HCEC 1CT (cell line): ENCODE results near the gene CCBE1.

Experiments used
- DNase-seq: peaks from one replicate; pipeline ENCODE4 v3.0.0-alpha.2; 2017

CCBE1 gene

DNA sequence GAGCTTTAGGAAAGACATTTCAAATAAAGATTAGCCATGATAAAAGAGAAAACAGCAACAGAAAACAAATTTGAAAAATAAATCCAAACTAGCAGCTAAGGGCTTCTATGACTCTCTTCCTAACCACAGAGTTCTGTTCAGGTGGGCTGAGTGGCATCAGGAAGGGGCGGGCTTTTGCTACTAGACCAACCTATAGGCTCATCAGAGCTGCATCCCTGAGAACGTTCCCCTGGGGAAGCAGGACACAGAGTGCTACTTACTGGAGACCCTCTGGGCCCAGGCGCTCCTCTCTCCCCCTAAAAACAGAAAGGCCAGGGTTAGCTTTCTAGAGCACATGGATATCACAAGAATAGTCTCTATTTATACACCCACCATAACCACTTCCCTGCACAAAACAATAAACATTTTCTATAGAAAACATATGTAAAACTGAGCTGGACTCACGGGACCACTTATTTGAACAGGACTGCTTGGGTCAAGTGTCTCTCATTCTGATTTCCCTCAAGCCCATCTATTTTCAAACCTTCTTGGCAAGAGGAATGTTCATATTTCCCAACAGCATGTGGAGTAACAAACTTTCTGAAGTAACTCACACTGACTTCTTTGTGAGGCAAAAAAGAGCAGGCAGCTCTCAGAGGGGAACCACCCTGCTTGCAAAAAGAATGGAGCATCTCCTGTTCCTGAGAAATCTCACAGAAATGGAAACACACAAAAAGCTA lies 259.2 kb downstream of the CCBE1 start:
- DNase-seq, result no peak

DNA sequence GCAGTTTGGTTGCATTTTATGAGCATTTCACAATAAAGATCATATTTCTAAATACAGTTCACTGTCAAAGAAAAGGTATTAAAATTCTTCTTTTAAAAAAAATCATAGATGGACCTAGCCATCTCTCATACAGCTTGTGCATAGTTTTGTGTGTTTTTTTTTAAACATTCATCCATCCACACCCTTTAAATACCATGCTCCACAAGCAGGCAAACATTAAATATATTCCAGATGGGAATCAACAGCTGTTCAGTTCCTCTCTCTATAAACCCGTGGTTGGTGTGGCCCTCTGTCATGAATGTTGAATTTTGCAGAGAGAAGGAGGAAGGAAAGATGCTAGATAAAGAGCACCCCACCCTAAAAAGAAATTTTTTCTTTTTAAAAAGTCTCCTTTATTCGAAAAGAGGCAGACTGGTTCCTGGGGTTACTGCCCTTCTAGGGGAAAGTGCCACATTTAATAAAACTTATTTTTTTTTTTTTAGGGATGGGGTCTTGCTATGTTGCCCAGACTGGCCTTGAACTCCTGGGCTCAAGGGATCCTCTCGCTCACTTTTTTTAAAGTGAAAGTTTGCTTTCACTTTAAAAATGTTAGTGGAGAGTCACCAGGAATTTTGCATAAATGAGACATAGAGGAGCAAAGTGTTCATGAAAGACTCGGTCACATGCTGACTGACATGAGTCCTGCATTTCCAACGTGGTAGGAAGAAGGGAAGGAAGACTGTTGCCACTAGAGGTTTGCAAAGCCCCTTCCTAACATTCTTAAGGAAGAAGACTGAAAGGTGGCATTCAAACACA lies 264.2 kb downstream of the CCBE1 start:
- DNase-seq, result no peak

DNA sequence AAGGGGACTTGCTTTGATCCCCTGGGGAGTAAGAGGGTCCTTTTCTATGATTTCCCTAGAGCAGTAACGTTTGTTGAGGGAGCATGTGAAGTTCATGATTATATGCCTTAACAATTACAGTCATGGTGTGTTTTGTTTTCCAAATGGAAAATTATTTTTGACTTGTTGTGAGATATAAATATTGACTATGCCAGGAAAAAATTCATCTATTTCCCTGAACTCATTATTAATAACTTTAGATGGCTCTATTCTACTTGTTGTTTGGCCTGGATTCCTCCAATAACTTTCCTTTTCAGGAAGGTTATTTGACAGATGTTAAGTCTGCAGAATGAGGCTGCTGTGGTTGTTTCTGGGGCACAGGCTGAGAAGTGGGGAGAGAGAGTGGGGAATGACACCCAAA lies 266.1 kb downstream of the CCBE1 start:
- DNase-seq, result no peak

DNA sequence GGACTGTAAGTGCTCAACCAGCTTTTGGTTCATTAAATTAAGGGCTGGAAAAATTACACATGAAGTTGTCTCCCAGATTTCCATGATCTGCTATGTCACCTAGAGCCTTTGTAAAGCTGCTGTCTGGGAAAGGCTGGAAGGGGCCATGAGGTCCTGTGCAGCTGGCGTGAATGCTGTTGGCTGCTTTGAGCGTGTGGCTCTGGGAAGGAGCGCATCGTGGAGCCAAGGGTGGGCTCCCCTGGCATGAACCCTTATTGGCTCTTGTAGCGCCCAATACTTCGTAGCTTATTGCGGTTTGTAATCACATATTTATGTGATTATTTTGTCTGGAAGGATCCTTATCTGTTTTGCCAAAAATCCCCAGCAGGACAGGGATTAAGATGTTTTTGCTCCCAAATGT lies 267.6 kb downstream of the CCBE1 start:
- no peak for DNase-seq

DNA sequence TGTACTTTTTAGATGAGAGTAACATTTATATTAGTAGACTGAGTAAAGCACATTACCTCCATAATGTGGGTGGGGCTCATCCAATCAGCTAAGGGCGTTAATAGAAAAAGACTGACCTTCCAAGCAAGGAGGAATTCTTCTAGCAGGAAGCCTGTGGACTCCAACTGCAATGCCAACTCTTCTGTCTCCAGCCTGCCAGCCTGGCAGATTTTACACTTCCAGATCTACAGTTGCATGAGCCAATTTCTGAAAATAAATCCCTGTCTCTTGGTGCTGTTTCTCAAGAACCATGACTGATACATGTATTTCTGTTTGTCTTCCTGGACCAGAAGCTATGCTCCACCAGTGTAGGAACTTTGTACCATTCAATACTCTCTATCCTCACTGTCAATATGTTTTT lies 269.2 kb downstream of the CCBE1 start:
- no peak for DNase-seq

DNA sequence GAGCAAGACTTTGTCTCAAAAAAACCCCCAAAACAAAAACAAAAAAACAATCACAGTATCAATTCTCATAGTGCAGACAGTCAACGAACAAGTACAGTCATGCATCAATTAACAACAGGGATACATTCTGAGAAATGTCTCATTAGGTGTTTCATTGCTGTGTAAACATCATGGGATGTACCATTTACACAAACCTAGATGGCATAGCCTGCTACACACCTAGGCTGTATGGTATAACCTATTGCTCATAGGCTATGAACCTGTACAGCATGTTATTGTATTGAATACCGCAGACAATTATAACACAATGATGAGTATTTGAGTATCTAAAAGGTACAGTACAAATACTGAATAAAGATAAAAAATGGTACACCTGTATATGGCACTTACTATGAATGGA lies 270.4 kb downstream of the CCBE1 start:
- DNase-seq, result no peak

DNA sequence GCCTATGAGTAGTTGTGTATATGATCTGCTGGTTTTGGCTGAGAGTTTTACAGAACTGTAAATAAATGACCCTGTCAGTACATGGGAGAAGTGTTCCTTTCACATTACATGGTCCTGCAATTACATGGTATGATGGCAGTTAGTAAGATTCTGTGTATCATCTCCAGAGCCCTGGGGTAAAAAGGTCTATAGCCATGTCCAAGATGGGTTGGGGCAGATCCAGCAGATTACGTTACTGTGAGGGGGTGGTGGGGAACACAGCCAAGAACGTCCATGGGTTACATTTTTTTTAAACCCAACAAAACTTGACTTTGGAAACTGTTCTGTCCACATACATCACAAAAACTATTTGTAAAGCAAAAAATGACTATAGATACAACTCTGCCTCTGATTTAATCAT lies 274.0 kb downstream of the CCBE1 start:
- no peak for DNase-seq

DNA sequence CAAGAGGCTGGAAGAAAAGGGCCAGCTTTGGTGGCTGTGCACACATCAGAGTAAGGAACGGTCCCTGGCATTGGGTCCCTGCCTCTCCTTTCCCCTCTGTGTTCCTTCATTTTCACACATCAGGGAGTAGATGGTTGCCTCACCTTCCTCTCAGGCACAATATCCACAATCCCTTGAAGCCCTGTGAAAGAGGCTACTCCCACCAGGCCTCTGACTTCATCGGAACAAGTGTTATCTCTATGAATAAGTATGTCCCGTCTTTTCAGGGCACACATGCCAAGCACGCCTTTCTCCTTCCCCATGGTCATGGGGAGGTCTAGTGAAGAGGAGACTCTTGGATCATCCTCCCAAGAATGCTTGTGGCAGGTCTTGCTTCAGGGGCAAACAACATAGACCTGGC lies 277.0 kb downstream of the CCBE1 start:
- DNase-seq, result no peak

DNA sequence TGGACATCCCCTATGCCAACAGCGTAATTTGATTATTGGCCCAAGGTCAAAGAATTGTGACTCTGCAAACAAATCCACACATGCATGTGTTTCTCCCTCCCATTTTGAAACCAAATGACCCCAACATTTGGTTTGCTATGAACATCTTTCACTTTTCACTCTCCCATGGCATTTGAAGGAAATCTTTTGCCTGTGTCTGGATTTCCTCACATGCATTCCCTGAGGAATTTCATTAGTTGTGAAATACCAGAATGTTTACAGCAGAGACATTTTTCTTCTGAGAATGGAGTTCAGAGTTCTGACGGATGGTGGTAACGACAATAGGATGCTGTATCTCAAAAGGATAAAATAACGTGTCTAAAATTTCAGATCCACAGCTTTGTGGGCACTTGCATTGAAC lies 277.8 kb downstream of the CCBE1 start:
- DNase-seq, result peak; percentile 33

DNA sequence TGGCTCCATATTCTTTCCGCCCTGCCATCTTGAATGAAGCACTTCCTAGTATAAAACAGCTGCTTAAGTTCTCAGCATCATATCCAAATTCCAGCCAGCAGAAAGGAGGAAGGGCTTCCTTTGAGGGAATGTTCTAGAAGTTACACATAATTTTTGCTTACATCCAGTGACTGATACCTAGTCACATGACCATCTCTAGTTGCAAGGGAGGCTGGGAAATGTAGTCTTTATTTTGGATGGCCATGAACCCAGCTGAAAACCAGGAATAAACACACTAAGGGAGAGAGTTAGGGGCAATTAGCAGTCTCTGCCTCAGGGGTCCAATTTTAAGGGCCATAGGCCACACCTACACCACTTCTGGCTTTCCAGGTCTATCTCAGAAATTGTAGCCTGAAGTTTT lies 280.4 kb downstream of the CCBE1 start:
- no peak for DNase-seq

DNA sequence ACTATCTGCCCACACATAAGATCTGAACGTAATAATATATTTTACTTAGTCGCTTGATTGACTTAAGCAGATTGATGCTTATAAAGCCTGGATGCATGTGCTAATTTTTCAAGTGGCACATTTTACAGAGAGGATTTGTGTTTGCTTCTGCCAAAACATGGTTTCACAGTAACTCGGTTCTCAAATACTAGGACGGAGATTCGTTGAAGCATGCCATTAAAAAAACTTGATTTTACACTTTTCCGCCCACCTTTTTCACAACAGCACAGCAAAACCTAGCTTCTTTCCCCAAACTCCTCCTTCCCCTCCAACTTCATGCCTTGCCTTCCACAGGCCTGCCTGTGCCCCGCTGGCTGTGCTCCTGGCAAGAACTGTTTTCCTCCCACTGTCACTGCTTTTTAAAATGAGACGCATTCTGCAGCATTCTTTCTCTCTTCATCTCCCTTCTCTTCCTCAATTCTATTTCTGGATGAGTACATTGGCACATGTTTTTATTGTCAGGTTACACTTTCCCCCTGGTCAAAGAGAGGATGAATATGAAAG lies 283.0 kb downstream of the CCBE1 start:
- no peak for DNase-seq

DNA sequence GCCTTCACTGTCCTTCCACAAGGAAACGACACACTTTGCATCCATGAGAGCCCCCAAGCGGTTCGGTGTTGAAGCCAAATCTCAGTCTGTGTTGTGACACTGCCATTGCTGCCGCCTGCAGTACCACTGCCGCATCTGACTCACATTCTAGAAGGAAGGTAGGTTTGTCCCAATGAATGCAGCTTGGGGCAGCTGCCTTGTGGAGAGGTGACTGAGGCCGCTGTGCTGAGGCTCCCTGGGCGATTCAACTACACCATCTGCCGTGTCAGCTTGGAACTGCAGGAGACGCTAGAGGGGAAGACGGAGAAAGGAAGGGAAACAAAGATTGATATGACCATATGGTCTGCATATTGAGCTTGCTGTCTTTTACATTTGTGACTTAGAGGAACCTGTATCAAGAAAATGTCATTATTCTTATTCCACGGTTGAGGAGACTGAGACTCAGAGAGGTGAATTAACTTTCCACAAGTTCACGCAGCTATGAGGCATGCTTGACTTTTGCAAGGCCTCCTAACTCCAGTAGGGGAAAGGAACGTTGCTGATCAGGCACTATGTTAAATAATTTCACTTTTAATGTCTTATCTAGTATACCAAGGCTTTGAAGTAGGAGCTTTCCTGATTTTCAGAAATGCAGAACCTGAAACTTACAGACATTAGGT lies 294.7 kb downstream of the CCBE1 start:
- DNase-seq, result peak; percentile 40

DNA sequence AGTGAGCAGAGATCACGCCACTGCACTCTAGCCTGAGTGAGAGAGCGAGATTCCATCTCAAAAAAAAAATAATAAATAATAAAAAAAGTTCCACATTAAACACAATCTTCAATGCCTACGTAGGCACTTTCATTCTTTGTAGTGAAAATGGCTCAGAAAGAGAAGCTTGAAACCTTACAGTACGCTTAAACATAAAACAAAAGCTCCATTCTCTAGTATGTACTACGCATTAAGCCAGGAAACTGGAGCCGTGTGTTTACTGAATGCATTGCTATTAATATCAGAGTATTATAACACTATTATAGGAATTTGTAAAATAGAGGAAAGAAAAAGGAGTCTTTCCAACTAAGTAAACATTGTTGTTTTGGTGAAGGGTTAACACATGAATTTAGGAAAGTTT lies 296.8 kb downstream of the CCBE1 start:
- DNase-seq, result no peak

DNA sequence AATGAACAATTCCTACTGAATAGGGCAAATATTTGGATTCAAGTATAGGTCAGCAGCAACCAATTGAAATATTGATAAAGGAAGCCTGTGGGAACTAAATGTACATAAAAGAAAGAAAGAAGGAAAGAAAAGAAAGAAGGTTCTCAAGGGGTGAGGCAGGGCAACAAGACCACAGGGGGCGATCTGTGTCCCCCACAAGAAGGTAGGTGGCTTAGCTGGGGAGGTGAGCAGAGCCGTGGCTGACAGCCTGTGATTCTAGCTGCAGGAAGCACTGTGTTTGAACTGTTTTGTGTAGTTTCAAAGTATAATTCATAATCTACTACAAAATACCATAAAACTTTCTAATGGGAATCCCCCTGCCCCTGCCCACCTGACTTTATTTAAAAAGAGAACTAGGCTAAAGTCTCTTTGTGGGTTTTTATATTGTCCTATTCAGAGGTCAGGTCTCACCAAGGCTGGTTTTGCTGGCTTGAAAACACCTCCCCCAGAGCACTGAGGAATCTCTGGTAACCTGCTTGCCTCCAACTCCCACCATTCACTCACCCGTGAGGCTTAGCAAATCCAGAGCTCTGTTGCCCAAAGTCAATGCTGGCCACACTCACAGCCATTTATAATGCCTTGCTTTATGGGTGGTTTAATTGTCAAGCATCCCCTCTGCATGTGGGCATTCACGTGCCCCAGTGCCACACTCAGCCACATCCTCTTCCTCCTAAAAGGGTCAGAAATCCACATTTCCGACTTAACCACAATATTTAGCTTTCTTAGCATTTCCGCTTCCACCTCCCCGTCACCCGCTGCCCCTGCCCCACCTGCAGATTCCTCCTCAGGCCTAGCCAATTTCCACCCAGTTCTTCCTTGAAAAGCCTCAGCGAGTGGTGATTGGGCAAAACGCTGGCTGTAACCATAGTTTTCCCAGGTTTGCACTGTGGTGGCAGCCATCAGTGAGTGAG lies 301.7 kb downstream of the CCBE1 start:
- DNase-seq, result no peak

DNA sequence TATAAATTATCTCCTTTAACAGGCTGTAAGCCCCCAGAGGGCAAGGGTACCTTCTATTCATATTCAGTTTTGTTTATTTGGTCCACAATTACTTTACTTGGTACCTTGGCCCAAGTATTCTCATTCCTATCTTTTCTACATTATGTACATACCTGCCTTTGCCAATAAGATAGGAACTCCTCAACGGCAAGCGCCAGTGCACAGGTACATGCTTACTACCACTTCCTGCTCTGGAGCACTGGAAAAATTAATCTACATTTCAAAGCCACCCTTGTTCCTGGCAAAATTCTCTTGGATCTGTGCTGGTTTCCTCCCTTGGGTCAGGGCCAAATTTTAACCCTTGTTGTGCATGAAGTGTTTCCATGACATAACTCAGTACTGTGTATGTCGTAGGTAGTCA lies 303.8 kb downstream of the CCBE1 start:
- DNase-seq, result no peak

DNA sequence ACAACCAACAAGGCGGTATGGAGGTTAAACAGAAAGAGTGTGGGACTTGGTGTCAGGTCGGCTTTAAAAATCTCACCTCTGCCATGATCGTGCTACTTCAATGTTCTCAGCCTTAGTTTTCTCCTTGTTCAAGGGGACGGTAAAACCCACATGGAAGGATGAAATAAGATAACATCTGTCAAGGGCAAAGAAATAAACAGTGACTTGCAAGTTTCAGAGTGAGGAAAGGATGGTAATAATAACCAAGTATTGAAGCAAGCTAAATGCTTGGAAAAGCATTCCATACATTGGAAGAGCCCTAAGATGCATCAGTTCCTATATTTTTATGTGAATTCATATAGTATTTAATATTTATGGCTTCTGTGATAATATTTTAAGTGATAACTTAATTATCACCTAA lies 308.4 kb downstream of the CCBE1 start:
- no peak for DNase-seq

DNA sequence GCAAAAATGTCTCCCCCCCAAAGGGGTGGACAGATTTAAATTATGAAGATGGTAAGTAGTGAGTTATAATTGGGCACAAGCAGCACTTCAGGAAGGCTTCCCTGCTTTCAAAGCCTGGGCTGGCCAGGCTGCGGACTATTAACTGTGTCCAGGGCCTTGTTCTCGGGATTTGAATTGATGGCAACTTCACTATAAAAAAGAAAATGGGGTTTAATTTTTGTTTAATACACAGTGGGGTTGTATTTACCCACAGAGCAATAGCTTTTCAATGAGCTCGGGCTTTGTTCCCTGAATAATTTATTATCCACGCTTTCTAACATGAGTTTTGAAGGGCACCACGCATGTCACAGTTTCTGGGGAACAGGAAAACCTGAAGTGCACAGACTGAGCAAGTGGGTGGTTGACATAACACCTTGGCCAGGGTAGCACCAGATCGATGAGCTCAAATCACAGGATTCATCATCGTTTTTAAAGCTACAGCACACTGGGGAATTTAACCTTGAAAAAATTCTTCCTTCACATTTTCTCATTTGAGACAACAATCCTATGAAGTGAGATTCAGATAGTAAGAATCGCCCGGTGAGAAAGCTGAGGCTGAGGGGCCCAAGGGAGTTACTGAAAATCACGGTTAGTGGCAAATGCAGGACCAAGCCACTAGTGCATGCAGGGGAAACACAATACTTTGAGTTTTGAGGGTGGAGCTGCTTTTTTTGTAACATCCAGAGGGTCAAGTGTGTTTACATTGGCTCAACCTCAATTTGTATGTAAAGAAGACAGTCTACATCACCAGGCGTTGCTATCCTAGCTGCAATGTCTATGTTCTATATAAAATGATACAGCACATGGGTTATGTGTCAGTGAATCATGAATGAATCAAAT lies 309.3 kb downstream of the CCBE1 start:
- no peak for DNase-seq

DNA sequence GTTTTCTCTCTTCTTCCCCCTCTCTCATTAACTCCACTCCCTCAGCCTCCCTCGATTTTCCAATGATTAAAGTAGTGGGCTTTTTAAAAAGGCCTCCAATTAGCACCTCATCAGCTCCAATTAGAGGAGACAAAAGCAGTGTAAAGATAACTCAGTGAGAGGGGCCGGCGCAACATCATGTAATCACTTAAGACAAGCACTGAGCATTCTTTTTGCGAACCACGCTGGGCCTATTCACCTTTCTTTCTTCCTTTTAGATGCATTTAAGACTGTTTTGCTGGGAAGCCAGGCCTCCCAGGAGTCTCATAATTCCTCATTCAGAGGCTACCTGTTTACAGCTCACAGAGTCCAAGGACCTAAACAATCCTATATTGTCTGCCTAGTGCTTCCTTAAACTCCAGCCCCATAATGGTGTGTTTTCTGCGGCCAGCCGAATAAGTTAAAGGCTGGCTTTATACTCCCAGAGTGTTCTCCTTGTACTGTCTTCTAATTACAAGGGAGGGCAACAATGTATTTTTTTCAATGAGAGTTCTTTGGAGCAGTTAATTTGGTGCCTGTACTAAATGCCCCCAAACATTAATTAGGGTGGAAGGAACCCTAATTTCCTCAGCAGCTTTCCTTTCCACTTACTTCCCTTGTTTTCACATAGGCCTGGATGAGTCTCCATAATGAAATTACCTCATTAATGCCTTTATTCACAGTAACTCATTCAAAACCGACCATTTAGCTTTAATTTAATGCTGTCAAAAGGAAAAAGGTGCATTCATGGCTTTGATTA lies 310.1 kb downstream of the CCBE1 start:
- DNase-seq, result no peak

DNA sequence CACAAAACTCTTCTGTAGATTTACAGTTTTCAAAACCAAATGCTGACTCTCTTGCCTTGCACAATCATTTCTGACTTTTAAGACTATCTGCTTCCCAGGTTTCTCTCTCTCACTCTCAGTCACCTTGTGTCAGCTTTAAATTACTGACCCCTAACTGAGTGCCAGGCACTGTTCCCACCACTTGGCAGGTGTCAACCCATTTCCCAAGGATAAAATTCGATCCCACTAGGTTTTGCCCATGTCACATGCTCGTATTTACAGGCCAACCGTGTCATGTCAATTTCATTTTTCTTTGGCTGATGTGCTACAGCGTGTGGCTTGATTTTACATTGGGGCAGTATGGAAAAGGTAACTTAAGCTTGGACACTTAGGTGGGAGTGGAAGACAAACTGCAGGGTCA lies 312.0 kb downstream of the CCBE1 start:
- DNase-seq, result no peak

DNA sequence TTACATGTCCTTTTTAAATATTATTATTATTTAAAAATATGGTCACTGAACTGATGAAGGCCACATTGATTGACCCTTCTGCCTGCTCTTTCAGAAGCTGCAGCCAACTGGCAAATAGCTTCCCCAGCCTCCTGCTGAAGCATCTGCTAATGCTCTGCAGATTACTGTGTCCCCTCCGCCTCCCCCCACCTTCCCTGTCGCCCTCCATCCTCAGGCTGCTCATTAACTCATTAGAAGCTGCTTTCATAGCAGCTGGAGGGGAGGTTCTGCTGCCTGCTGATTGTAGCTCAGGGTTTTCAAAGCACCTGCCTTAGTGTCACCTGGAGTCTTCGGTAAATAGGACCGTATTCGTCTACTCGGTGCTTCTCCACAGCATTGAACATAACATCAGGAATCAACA lies 313.4 kb downstream of the CCBE1 start:
- no peak for DNase-seq

DNA sequence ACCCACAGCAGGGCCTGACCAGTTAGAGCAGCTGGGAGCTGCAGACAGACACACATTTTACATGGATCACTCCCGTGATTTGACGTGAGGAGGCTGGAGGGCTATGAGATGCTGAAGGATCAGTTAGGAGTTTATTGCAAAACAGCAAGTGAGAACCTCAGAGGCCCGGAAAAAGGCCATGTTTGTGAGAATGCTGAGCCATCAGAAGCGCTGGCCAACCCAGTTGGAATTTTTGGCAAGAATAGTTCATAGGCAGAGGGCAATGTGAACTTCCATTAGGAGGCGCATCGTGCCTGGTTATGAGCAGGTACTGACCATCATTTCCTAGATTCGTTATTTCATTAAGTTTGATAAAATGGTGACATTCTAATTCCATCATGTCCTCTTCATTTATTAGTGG lies 314.8 kb downstream of the CCBE1 start:
- no peak for DNase-seq
